Lung (tissue), 12 donors: ENCODE measurements around the gene RIPK4. TPM values are rescaled to one million over a fixed set of nuclear protein-coding genes. Genes with fewer than 3 reads are reported as not detected.

Experiments
- ATAC-seq: fragments of 200-7000 bp; cut with Tn5 transposase; one replicate; pipeline ENCODE4 v1.9.1; 2020; ENCODE audit warnings: moderate number of reproducible peaks; ENCODE audit not compliant: insufficient read depth, low FRiP score
- DNase-seq, 3 donors: peaks; one replicate each; pipeline ENCODE4 v3.0.0-alpha.2; 2013 to 2017
- H3K27ac ChIP-seq, 2 donors: one replicate each; pipeline ENCODE4 v1.5.1; 2013; ENCODE audit warnings: mild to moderate bottlenecking in 2 of 2, moderate library complexity in 2 of 2, control low read depth in 1 of 2, inconsistent platforms in 1 of 2, low read depth in 1 of 2, low read length in 1 of 2
- H3K27me3 ChIP-seq, 3 donors: one replicate each; pipeline ENCODE4 v1.5.1; 2013; ENCODE audit warnings: low read length in 2 of 3; ENCODE audit not compliant: control insufficient read depth in 3 of 3, insufficient read depth in 3 of 3
- H3K36me3 ChIP-seq, 4 donors: one replicate each; pipeline ENCODE4 v1.5.1; 2013; ENCODE audit warnings: low read length in 4 of 4, mild to moderate bottlenecking in 1 of 4, moderate library complexity in 1 of 4; ENCODE audit not compliant: control insufficient read depth in 4 of 4, insufficient read depth in 4 of 4
- H3K4me1 ChIP-seq, 5 donors: one replicate each; pipeline ENCODE4 v1.5.1; 2013; ENCODE audit warnings: low read length in 5 of 5, mild to moderate bottlenecking in 2 of 5, moderate library complexity in 1 of 5; ENCODE audit not compliant: control insufficient read depth in 5 of 5, insufficient read depth in 5 of 5
- H3K4me3 ChIP-seq: one replicate; pipeline ENCODE4 v1.5.1; 2013; ENCODE audit warnings: mild to moderate bottlenecking, control low read depth, moderate library complexity
- H3K9ac ChIP-seq, 2 donors: one replicate each; pipeline ENCODE4 v1.5.1; 2013; ENCODE audit warnings: low read length in 2 of 2, control low read depth in 1 of 2; ENCODE audit not compliant: insufficient read depth in 1 of 2
- H3K9me3 ChIP-seq, 4 donors: one replicate each; pipeline ENCODE4 v1.5.1; 2013; ENCODE audit warnings: low read length in 3 of 4, mild to moderate bottlenecking in 1 of 4, moderate library complexity in 1 of 4; ENCODE audit not compliant: control insufficient read depth in 4 of 4, insufficient read depth in 3 of 4
- WGBS, 2 donors: extraction: QIAGEN DNeasy Blood & Tissue Kit; methylation state at CpG; one replicate each; pipeline ENCODE4 v1.1.7; 2013; 5-methylcytosine and 5-hydroxymethylcytosine counted together
- polyA plus RNA-seq, 2 donors: library from polyadenylated mRNA; stranded (reverse); fragments of 200-250 nt; gene quantifications; one replicate each; pipeline ENCODE4 v1.2.1, GENCODE V29; 2013
- total RNA-seq, 2 donors: library from RNA; depleted of rRNA in 1 of 2; stranded (reverse); fragments of >200 nt in 1 of 2; gene quantifications; one replicate each; pipeline ENCODE4 v1.2.1, GENCODE V29; 2014 to 2021
- TF ChIP-seq, protein P1 (sequence below): IDR thresholded peaks from 2 replicates; pipeline ENCODE4 v1.5.1; 2012; ENCODE audit warnings: mild to moderate bottlenecking; ENCODE audit errors: control extremely low read depth, extremely low read depth
- donor health status: control.
- donor health status: control.
- donor health status: Bipolar disorder and iron deficiency.
- donor health status: healthy.
- donor health status: DM: yes; HTN: yes; CAD: no.

Gene RIPK4
- total and polyA plus RNA-seq, 4 donors = 5.0 to 21.6 (median 9.1) TPM

DNA sequence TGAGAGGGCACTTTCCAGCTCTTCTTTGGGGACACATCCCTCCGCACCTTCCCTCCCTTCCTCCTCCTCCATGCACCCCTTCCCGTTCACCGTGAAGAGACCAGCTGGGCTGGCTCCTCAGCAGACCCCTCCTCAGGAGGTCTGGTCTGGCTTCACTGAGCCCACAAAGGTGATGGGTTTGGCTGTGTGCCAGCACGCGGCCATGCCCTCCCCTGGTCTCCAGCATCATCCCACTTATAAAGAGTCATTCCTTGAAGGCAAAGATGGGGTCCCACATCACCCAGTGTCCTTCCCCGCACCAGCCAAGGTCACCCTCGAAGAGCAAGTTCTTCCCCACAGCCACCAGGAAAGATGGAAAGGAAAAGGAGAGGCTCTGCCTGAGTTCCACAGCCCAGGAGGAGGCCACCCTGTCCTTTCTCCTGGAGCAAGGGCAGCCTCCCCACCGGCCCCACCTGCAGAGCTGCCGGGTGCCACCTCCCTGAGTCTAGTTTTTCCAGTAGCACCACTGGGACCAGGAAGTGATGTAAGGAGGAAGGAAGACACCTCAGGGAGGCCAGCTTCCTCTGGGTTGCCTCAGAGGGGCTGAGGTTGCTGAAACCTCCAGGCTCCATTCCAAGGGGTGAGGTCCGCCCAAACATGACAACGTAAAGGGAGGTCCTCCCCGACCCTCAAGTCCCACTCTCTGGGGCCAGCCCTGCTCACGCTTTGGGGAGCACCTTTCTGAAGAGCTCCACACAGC is 32.7 kb downstream of the RIPK4 start:
- WGBS, 2 donors = 77 to 84% methylated on average over 13 of the region's 13 CpGs
- Histone ChIP-seq H3K9ac (no peak overlapping the region), H3K36me3 (no peaks in the 10 kb centered on the region), H3K27ac (no peak overlapping the region), H3K4me1 (peaks cover 0 to 2% (median 0%) of the 10 kb centered on the region in 5 donors), H3K4me3 (no peak overlapping the region), H3K9me3 (peaks cover 0 to 7% (median 3%) of the 10 kb centered on the region in 4 donors), H3K27me3 (no peaks in the 10 kb centered on the region)
- no peak for ATAC-seq
- TF ChIP-seq, protein P1, sequence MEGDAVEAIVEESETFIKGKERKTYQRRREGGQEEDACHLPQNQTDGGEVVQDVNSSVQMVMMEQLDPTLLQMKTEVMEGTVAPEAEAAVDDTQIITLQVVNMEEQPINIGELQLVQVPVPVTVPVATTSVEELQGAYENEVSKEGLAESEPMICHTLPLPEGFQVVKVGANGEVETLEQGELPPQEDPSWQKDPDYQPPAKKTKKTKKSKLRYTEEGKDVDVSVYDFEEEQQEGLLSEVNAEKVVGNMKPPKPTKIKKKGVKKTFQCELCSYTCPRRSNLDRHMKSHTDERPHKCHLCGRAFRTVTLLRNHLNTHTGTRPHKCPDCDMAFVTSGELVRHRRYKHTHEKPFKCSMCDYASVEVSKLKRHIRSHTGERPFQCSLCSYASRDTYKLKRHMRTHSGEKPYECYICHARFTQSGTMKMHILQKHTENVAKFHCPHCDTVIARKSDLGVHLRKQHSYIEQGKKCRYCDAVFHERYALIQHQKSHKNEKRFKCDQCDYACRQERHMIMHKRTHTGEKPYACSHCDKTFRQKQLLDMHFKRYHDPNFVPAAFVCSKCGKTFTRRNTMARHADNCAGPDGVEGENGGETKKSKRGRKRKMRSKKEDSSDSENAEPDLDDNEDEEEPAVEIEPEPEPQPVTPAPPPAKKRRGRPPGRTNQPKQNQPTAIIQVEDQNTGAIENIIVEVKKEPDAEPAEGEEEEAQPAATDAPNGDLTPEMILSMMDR = no peak
- DNase-seq = no peak

DNA sequence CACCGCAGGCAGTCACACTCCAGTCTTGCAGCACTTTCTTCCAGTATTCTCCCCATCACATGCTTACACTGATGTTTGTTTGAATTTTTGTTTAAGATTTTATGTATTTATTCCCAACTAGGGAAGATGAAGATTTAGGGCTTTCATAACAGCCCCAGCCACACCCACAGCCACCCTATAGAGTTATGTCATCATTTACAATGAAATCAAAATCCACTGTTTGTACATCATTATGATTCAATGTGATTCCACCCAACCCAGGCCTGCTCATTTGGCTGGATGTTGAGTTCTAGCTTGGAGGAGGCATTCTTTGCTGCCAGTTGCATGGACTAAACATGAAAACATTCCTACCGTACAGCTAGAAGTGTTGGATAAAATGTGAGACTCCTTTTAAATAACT is 35.8 kb downstream of the RIPK4 start:
- Histone ChIP-seq H3K27me3 (peaks cover 0 to 7% (median 0%) of the 10 kb centered on the region in 3 donors), H3K27ac (no peak overlapping the region), H3K36me3 (no peaks in the 10 kb centered on the region), H3K9me3 (peaks cover 0 to 4% (median 0%) of the 10 kb centered on the region in 4 donors), H3K4me1 (peaks cover 0 to 10% (median 4%) of the 10 kb centered on the region in 5 donors), H3K4me3 (no peak overlapping the region), H3K9ac (no peak overlapping the region)
- ATAC-seq (no peak), DNase-seq (no peak)
- 84 to 90% methylated on average over 2 of the region's 2 CpGs for WGBS, 2 donors
- TF ChIP-seq, protein P1 = no peak

DNA sequence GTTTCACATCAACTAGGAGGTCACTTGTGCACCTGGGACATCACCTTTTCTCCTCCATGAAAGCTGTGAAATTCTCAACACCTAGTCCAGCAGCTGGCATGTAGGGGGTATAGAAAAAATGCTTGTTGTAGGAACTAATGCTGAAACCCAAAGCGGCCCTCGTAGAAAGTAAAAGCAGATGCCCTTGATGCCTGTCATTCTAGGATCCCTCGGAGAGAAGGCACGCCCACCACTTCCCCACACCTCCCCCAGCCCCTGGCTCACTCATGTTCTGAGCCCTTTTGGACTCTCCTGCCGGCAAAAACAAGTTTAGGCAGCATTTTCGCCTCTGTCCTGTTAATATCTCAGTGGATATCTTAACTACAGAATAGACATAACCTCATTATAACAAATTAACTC is 36.5 kb downstream of the RIPK4 start:
- H3K27ac ChIP-seq = no peak overlapping the region
- TF ChIP-seq, protein P1 = no peak
- no peaks in the 10 kb centered on the region for H3K36me3 ChIP-seq
- ATAC-seq (no peak), DNase-seq (no peak)
- H3K27me3 ChIP-seq = peaks cover 0 to 14% (median 0%) of the 10 kb centered on the region in 3 donors
- no peak overlapping the region for H3K9ac ChIP-seq
- H3K4me3 ChIP-seq = no peak overlapping the region
- peaks cover 0 to 10% (median 4%) of the 10 kb centered on the region in 5 donors for H3K4me1 ChIP-seq
- WGBS, 2 donors = 41 to 42% methylated on average over 6 of the region's 6 CpGs
- peaks cover 0 to 4% (median 0%) of the 10 kb centered on the region in 4 donors for H3K9me3 ChIP-seq
